Left colon (tissue), 2 donors: ENCODE measurements around the gene IQCC. TPM values are rescaled to one million over a fixed set of nuclear protein-coding genes. Genes with fewer than 3 reads are reported as not detected.

Experiments
- ATAC-seq: fragments of 200-7000 bp; cut with Tn5 transposase; one replicate; pipeline ENCODE4 v1.9.1; 2020; ENCODE audit warnings: mild to moderate bottlenecking, moderate library complexity
- DNase-seq, 2 donors: peaks; one replicate each; pipeline ENCODE4 v3.0.0-alpha.2; 2020
- intact Hi-C, 2 donors: fragments of 100-400 bp; cut with DNase I in 1 of 2; cut with micrococcal nuclease in 1 of 2; formaldehyde crosslinking; loops; one replicate each; pipeline versions ENCODE4 v1.11.2 to v1.14.0; 2022; cut with DNase I, micrococcal nuclease
- total RNA-seq, 2 donors: library from RNA; stranded (reverse); fragmentation: NEBNext Ultra II Directional; extraction: Animal tissue kit (Norgen Biotek cat#: 25700); gene quantifications; one replicate each; pipeline ENCODE4 v1.2.1, GENCODE V29; 2021
- donor health status: DM: no; HTN: no; CAD: no.
- donor health status: DM: yes; HTN: yes; CAD: no.

IQCC gene
- total RNA-seq, 2 donors from 2014 or later, result 1.3 to 1.8 TPM

- ATAC-seq (no peak), DNase-seq (no peak)
- intact Hi-C loops, result no loop called here
These were observed 13.6 kb downstream of the IQCC start for GRCh38 chr1:32219022-32219421.

GRCh38 chr1:32220746-32221580 lies 15.5 kb downstream of the IQCC start:
- no peak for ATAC-seq
- no peak for DNase-seq
- intact Hi-C loops, result no loop called here

- intact Hi-C loops, result no loop called here
- DNase-seq (no peak), ATAC-seq (no peak)
These were observed 16.1 kb downstream of the IQCC start for GRCh38 chr1:32221581-32221979.

- intact Hi-C loops, result no loop called here
- DNase-seq (peak; percentile 94 to 96), ATAC-seq (peak; percentile 97)
These were observed 16.7 kb downstream of the IQCC start, which contains the start of the genes EIF3I and TMEM234 for GRCh38 chr1:32221980-32222755. Gene EIF3I (plus strand): TSS chr1:32222407. CDS start chr1:32222442, 35 bp downstream. Gene TMEM234 (minus strand): TSS chr1:32222353. CDS start chr1:32222322, 31 bp downstream.

- DNase-seq (no peak), ATAC-seq (no peak)
- intact Hi-C loops, result no loop called here
These were observed 18.2 kb downstream of the IQCC start for GRCh38 chr1:32223683-32224082.

- intact Hi-C loops, result no loop called here
- no peak for ATAC-seq
- DNase-seq, result no peak
These were observed 18.8 kb downstream of the IQCC start for GRCh38 chr1:32224285-32224684.

GRCh38 chr1:32228771-32229170 lies 23.3 kb downstream of the IQCC start:
- ATAC-seq, result no peak
- no peak for DNase-seq
- intact Hi-C loops, result no loop called here

GRCh38 chr1:32231843-32232432 lies 26.5 kb downstream of the IQCC start:
- intact Hi-C loops, result no loop called here
- DNase-seq (no peak), ATAC-seq (no peak)

- intact Hi-C loops, result no loop called here
- no peak for ATAC-seq
- DNase-seq, result no peak
These were observed 27.3 kb downstream of the IQCC start for GRCh38 chr1:32232558-32233304.

- intact Hi-C loops, result no loop called here
- DNase-seq (no peak), ATAC-seq (no peak)
These were observed 29.3 kb downstream of the IQCC start for GRCh38 chr1:32234792-32235191.

- DNase-seq, result no peak
- intact Hi-C loops, result no loop called here
- peak; percentile 23 for ATAC-seq
These were observed 33.9 kb downstream of the IQCC start for GRCh38 chr1:32239337-32239736.

- peak; percentile 5 for ATAC-seq
- peak in 1 of 2 donors; percentile 29 for DNase-seq
- intact Hi-C loops, result no loop called here
These were observed 34.3 kb downstream of the IQCC start for GRCh38 chr1:32239790-32240139.

- ATAC-seq, result peak; percentile 77
- peak; percentile 81 to 83 for DNase-seq
- intact Hi-C loops, result no loop called here
These were observed 34.9 kb downstream of the IQCC start for GRCh38 chr1:32240140-32240951.

- intact Hi-C loops, result no loop called here
These were observed 35.7 kb downstream of the IQCC start for GRCh38 chr1:32241001-32241763.

GRCh38 chr1:32242341-32242851 lies 36.9 kb downstream of the IQCC start:
- DNase-seq, result peak in 1 of 2 donors; percentile 23
- intact Hi-C loops, result no loop called here

More at GRCh38 chr1:32241001-32241763, 35.7 kb downstream of the IQCC start:
- peak; percentile 63 to 70 for DNase-seq
- ATAC-seq, result peak; percentile 66

GRCh38 chr1:32246888-32247273 lies 41.4 kb downstream of the IQCC start, which contains the start of gene FAM167B:
Gene FAM167B (plus strand): TSS chr1:32247222. CDS start chr1:32247422, 200 bp downstream.
- intact Hi-C loops, result no loop called here
- DNase-seq, result no peak
- ATAC-seq, result peak; percentile 10

More at GRCh38 chr1:32242341-32242851, 36.9 kb downstream of the IQCC start:
- no peak for ATAC-seq

GRCh38 chr1:32247452-32247851 lies 42.0 kb downstream of the IQCC start:
- DNase-seq (peak in 1 of 2 donors; percentile 20), ATAC-seq (no peak)
- intact Hi-C loops, result no loop called here
